Suppressor macrophage (primary cell): Measurements from ENCODE around the gene MAP1S.

ENCODE experiments used
- DNase-seq, 4 experiments: peaks; one replicate each; pipeline ENCODE4 v3.0.0-alpha.2; 2020 to 2022

The MAP1S gene

GRCh38 chr19:17688853-17689595, 30.3 kb upstream of the MAP1S start:
- no peak for DNase-seq

- no peak for DNase-seq
Observed at GRCh38 chr19:17692566-17692965, 26.7 kb upstream of the MAP1S start.

DNA sequence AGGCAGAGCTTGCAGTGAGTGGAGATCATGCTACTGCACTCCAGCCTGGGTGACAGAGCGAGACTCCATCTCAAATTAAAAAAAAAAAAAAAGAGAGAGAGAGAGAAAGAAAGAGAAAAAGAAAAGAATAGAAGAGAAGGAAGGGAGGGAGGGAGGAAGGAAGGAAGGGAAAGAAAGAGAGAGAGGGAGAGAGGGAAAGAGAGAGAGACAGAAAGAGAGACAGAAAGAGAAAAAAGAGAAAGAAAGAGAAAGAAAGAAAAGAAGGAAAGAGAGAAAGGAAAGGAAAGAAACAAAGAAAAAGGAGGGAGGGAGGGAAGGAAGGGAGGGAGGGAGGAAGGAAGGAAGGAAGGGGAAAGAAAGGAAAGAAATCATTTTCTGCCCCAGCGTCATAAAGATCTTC, 24.1 kb upstream of the MAP1S start:
- no peak for DNase-seq

- peak; percentile 73 to 84 (median 78) for DNase-seq
Observed at GRCh38 chr19:17703824-17704463, 15.3 kb upstream of the MAP1S start.

DNA sequence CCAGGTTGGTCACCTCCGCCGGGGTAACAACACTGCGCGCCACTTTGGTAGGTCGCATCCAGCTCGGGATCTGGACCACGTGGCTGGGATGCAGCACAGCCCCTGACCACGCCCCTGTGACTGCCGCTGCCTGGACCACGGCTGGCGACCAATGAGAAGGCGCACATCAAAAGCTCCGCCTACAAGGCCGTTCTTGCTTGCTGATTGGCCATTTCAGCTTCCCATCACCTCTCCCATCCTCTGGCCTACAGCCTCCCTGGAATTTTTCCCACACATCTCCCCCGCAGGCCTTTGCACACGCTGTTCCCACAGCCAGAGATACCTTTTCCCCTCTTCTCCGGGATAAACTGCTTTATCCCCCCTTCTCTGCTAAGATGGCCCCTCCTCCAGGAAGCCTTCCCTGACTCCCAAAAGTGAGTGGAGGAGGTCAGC, 12.5 kb upstream of the MAP1S start:
- no peak for DNase-seq

- no peak for DNase-seq
Observed at GRCh38 chr19:17711851-17712250, 7.4 kb upstream of the MAP1S start.

GRCh38 chr19:17716309-17716929, 2.9 kb upstream of the MAP1S start:
- DNase-seq: no peak

DNA sequence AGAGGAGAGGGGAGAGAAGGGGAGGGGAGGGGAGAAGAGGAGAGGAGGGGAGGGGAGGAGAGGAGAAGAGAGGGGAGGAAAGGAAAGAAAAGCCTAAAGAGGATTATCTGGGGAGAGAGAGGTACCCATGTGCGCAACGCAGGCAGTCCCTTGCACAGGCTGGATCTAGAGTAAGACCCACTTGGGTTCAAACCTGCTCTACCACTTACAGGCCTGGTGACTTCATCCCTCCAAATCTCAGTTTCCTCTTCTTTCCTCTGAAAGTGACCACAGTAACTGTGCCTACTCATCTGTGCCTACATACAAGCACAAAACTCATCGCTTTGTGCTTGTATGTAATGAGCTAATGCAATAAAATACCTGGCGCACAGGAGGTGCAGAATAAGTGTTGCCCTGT, 732 bp upstream of the MAP1S start:
- peak; percentile 18 to 63 (median 26) for DNase-seq

DNA sequence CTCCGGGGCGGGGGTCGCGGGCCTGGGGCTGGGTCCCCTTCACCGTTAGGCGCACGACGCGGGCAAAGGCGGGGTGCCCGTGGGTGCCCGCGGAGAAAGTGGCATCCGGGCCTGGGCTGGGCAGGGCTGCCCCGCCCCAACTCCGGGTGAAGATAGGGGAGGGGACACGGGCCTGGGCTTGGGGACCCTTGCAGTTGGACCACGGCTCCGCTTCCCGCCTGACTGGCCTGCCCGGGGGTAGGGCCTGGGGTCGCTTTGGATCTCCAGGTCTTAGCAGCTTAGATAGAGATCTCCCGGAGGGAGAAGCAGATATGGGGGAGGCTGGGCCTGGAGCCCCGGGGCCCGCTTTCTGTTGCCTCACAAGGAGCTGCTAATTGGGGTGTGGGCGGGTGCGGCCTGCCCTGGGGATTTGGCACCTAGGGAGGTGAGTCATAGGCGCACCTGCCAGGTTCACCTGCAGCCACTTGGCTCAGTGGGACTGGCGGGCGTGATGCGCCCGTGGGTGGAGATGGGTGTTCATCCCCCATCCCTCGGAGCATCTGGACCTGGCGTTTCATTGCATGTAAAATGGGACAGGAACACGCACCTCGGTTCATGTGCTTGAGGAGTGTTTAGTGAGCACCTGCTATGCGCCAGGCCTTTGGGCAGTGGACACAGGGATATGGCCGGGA, 585 bp downstream of the MAP1S start:
- DNase-seq: peak in 1 of 4 experiments; percentile 33

DNA sequence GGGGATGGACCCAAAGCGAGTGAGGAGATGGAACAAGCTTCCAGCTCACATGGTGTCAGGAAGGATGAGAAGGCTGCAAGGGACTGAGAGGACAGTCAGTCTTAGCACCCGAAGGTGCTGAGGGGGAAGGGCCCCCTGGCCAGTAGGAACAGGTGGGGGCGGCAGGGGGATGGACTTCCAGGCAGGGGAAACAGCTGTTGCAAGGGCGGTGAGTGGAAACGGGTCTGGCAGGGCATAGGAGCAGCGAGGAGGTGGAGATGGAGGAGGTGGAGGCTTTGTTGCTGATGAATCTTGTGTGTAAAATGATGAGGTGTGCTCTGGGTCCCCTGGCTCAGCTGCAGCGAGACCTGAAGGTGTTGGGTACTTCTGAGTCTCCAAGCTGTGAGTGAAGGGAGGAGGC, 1.2 kb downstream of the MAP1S start:
- peak in 3 of 4 experiments; percentile 23 to 51 (median 34) for DNase-seq

DNA sequence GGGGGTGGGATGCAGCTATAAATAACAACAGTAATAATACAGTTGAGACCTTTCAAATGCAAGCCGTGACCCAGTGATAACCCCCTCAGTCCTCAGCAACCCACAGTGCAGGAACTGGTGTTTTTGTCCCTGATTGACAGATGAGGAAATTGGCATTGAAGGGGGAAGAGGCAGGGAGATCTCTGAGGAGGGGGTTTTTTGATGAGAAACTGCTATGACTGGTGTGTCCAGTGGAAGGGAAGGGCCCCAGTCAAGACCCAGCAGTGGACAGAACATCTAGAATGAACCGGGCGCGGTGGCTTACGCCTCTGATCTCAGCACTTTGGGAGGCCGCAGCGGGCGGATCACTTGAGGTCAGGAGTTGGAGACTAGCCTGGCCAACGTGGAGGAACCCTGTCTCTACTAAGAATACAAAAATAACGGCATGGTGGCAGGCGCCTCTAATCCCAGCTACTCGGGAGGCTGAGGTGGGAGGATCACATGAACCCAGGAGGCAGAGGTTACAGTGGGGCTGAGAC, 1.9 kb downstream of the MAP1S start:
- DNase-seq: peak; percentile 27 to 58 (median 50)

DNA sequence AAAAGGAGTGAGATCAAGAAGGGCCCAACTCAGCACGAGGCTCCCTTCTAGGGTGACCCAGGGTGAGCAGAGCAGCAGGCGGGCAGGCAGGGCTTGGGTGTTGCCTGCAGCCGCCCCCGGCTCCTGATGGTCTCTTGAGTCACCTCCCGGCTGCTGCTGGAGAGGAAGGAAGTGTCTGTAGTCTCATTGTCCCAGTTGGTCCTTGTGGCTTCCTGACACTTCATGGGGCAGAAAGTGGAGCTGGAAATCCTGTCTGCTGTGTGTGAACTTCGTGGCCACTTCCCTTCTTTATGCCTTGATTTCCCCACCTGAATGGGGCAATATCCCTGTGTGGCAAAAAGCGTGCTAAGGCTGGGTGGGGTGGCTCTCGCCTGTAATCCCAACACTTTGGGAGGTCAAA, 2.5 kb downstream of the MAP1S start:
- peak; percentile 93 to 97 (median 94) for DNase-seq

DNA sequence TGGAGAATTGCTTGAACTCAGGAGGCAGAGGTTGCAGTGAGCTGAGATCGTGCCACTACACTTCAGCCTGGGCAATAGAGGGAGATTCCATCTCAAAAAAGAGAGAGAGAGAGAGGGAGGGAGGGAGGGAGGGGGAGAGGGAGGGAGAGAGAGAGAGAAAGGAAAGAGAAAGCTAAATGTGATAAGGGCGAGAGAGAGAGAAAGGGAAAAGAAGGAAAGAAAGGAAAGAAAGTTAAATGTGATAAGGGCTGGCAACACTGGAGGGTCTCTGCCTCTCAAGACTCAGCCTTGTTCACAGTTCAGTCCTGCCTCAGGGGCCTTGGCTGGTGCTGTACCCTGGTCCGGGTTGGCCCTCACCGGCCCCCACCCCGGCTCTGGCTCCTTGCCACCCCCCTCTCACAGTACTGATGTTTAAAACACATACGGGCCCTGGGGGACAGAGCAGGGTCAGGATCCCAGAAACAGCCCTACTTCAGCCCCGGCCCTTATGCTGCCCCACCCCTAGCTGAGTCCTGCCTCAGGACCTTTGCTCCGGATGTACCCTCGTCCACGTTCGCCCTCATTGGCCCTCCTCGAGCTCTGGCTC, 3.5 kb downstream of the MAP1S start:
- DNase-seq: no peak

GRCh38 chr19:17724655-17725054, 5.4 kb downstream of the MAP1S start:
- no peak for DNase-seq

GRCh38 chr19:17725422-17726078, 6.3 kb downstream of the MAP1S start:
- peak in 1 of 4 experiments; percentile 25 for DNase-seq

GRCh38 chr19:17726136-17726741, 7.0 kb downstream of the MAP1S start:
- DNase-seq: no peak

DNA sequence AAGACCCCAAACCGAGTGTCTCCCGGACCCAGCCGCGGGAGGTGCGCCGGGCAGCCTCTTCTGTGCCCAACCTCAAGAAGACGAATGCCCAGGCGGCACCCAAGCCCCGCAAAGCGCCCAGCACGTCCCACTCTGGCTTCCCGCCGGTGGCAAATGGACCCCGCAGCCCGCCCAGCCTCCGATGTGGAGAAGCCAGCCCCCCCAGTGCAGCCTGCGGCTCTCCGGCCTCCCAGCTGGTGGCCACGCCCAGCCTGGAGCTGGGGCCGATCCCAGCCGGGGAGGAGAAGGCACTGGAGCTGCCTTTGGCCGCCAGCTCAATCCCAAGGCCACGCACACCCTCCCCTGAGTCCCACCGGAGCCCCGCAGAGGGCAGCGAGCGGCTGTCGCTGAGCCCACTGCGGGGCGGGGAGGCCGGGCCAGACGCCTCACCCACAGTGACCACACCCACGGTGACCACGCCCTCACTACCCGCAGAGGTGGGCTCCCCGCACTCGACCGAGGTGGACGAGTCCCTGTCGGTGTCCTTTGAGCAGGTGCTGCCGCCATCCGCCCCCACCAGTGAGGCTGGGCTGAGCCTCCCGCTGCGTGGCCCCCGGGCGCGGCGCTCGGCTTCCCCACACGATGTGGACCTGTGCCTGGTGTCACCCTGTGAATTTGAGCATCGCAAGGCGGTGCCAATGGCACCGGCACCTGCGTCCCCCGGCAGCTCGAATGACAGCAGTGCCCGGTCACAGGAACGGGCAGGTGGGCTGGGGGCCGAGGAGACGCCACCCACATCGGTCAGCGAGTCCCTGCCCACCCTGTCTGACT, 7.9 kb downstream of the MAP1S start:
- no peak for DNase-seq

- DNase-seq: no peak
Observed at GRCh38 chr19:17727843-17728242, 8.6 kb downstream of the MAP1S start.

GRCh38 chr19:17733127-17733526, 13.8 kb downstream of the MAP1S start:
- no peak for DNase-seq

DNA sequence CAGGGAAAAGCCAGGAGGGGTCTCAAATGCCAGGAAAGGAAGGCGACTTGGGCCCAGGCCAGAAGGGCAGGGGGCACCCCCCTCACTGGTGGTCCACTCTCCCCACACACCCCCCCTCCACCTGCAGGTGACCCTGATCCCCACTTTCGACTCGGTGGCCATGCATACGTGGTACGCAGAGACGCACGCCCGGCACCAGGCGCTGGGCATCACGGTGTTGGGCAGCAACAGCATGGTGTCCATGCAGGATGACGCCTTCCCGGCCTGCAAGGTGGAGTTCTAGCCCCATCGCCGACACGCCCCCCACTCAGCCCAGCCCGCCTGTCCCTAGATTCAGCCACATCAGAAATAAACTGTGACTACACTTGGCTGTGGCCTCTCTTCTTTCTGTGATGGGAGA, 14.9 kb downstream of the MAP1S start:
- no peak for DNase-seq

DNA sequence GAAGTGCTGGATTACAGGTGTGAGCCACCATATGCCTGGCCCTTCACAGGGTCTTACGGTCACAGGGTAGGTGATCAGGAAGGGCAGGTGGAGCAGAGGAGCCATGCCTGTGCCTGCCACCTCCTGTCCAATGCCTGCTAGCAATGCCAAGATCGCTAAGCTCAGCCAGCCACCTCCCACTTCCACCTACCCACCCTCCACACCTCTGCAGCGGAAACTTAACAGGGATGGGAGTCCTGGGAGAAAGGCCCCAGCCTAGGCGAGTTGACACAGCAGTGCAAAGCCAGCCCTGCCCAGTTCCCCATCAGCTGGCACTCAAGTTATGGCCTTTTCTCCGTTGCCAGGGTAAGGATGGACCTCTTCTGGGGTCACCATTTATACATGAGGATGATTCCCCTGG, 16.1 kb downstream of the MAP1S start:
- DNase-seq: no peak
